Subcutaneous adipose tissue (tissue), 4 donors: Measurements from ENCODE around the gene LSP1. TPM values are rescaled to one million over a fixed set of nuclear protein-coding genes. Genes with fewer than 3 reads are reported as not detected.

Experiments used
- CTCF ChIP-seq: fragments of 450-650 bp; IDR thresholded peaks from one replicate; pipeline ENCODE4 v1.5.1; 2016; ENCODE audit warnings: low read depth, mild to moderate bottlenecking, control low read depth, antibody characterized with exemption, moderate library complexity
- total RNA-seq, 4 donors: library from RNA; depleted of rRNA; stranded (reverse); fragments of >200 nt; gene quantifications; one replicate each; pipeline ENCODE4 v1.1.0, GENCODE V29; 2016

The LSP1 gene
- total RNA-seq, 4 donors from 2014 or later: 15.8 to 196 (median 73.4) TPM

GRCh38 chr11:1848640-1849430 lies 4.0 kb upstream of the LSP1 start:
- TF ChIP-seq CTCF: no peak

- TF ChIP-seq CTCF: no peak
These were observed 1.3 kb upstream of the LSP1 start for GRCh38 chr11:1851468-1852180.

GRCh38 chr11:1852271-1852876 lies 510 bp upstream of the LSP1 start:
- no peak for TF ChIP-seq CTCF

GRCh38 chr11:1853376-1854131 lies 670 bp downstream of the LSP1 start:
- TF ChIP-seq CTCF: no peak

GRCh38 chr11:1854132-1854948 lies 1.5 kb downstream of the LSP1 start:
- no peak for TF ChIP-seq CTCF

GRCh38 chr11:1854949-1855885 lies 2.3 kb downstream of the LSP1 start:
- TF ChIP-seq CTCF: no peak
